LNCaP clone FGC (cell line): ENCODE data around the gene HRH3.

Experiments
- DNase-seq: peaks from one replicate; pipeline ENCODE4 v3.0.0-alpha.2; 2011; ENCODE audit warnings: low read depth
- H3K4me3 ChIP-seq: 2 replicates; pipeline ENCODE4 v1.5.1; 2011; ENCODE audit warnings: mild to moderate bottlenecking, low read depth, low read length, control low read depth
- TF ChIP-seq, protein P1 (sequence below): IDR thresholded peaks from 2 replicates; pipeline ENCODE4 v1.5.1; 2012; ENCODE audit warnings: mild to moderate bottlenecking; ENCODE audit not compliant: control insufficient read depth, insufficient read depth; ENCODE audit errors: extremely low read depth

HRH3 gene

DNA sequence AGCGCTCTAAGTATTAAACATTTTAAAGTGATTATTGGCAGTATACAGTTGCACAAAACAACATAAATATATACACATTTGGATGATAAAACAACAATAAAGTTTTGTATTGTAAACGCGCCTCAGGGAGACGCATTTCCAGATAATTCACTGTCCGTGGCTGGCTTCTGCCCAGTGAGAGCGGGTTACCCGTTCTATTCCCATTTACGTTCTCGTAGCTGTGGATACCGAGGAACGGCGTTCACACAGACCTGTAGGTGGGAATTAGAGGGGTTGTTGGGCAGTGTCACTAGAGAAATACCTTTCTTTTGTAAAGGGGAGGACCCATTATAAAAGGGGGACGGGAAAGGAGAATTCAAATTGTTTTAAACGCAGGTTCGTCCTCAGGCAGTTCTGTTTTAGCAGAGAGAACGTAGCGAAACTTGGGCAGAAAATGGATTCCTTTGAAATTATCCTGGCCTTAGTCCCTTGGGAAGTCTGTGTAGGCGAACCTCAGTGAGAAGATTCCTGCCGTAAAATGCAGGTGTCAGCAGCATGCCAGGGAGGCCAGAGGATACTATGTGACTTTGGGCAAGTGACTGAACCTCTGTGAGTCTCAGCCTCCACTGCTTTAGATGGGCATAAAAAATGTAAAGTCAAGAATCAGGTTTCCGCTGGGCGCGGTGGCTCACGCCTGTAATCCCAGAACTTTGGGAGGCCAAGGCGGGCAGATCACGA, 36.5 kb downstream of the HRH3 start:
- TF ChIP-seq, protein P1, sequence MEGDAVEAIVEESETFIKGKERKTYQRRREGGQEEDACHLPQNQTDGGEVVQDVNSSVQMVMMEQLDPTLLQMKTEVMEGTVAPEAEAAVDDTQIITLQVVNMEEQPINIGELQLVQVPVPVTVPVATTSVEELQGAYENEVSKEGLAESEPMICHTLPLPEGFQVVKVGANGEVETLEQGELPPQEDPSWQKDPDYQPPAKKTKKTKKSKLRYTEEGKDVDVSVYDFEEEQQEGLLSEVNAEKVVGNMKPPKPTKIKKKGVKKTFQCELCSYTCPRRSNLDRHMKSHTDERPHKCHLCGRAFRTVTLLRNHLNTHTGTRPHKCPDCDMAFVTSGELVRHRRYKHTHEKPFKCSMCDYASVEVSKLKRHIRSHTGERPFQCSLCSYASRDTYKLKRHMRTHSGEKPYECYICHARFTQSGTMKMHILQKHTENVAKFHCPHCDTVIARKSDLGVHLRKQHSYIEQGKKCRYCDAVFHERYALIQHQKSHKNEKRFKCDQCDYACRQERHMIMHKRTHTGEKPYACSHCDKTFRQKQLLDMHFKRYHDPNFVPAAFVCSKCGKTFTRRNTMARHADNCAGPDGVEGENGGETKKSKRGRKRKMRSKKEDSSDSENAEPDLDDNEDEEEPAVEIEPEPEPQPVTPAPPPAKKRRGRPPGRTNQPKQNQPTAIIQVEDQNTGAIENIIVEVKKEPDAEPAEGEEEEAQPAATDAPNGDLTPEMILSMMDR, result no peak
- H3K4me3 ChIP-seq, result peak overlapping the region; percentile 90
- DNase-seq, result no peak

DNA sequence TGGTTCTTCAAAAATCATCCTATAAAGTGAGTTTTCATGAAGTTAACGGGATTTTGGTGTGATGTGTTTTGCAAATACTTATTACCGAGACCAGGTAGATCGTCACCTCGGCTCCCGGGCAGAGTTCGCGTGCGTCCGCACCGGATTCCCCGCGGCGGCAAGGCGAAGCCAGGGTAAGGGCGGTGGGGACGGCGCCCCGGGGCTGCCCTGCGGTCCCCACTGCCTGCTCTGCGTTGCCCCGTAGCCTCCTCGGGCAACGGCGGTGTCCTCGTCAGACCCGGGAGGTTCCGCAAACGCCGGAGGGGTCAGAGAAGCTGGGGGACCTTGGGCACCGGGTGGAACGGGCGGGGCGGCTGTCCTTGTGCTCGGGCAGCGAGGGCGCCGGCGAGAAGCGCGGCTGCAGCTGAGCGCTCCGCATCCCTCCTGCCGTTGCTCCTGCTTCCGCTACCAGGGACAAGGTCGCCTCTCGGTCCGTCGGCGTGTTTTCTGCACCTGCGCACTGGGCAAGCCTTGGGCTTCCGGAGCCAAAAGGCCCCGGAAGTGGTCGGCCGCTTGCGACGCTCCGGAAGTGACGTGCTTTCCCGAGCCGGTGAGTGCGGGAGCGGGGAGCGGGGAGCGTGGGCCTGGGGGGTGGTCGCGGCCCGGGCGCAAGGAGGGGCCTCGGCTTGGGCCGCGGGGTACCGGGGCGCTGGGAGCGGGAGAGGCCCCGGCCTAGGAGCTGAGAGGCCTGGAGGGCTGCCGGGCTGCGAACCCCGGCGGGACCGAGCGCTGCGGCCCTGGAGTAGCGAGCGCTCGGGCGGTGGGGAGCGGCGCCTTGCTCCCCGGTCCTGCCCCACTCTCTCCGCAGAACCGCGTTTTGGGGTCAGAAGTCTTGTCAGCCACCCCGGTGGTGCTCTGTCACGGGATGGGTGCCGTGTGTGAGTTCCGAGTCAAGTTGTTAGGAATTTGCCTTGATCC, 37.3 kb downstream of the HRH3 start, which contains the start of gene MTG2:
TSS of gene MTG2 (plus strand) at position 560 of the 957 bp plus-strand sequence. CDS start 10,393 bp downstream, outside the sequence.
- TF ChIP-seq, protein P1, result no peak

DNA sequence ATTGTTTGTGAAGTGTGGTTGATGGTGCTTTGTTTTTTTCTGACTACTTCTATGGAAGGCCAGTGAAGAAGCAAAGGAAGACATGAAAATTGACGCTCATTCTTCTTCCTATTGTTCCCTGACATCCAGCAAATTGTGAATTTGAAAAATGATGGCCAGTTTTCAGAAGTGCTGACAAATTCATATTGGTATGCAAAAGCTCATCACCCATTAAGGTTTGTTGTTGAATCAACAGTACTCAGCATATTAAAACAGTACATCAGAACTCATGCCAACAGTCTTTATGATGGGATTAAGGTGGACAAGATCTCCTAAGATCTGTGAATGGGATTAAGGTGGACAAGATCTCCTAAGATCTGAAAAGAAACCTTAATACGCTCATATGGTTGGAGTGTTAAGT, 38.3 kb downstream of the HRH3 start:
- H3K4me3 ChIP-seq, result peak overlapping the region; percentile 90
- no peak for DNase-seq
- TF ChIP-seq, protein P1, result no peak

More for the DNA sequence above, 37.3 kb downstream of the HRH3 start, which contains the start of gene MTG2:
- H3K4me3 ChIP-seq, result peak within 1 kb of the TSS; percentile 90
- DNase-seq, result peak; percentile 85

DNA sequence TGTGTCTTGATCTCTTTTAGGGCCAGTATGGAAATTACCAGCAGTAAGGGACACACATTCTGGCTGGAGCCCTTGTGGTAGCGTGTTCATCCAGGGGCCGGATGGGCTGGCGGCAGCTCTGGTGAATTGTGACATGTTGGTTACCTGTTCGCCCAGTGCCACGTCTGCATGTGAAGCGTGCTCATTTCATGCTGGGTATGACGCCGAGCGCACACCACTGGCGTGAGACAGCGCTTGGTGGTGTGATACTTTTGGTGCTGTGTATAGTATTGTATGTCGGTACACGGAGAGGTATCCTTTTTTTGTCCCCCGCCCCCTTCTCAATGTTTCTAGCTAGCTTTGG, 40.9 kb downstream of the HRH3 start:
- DNase-seq, result no peak
- H3K4me3 ChIP-seq, result no peak overlapping the region
- TF ChIP-seq, protein P1, result no peak

DNA sequence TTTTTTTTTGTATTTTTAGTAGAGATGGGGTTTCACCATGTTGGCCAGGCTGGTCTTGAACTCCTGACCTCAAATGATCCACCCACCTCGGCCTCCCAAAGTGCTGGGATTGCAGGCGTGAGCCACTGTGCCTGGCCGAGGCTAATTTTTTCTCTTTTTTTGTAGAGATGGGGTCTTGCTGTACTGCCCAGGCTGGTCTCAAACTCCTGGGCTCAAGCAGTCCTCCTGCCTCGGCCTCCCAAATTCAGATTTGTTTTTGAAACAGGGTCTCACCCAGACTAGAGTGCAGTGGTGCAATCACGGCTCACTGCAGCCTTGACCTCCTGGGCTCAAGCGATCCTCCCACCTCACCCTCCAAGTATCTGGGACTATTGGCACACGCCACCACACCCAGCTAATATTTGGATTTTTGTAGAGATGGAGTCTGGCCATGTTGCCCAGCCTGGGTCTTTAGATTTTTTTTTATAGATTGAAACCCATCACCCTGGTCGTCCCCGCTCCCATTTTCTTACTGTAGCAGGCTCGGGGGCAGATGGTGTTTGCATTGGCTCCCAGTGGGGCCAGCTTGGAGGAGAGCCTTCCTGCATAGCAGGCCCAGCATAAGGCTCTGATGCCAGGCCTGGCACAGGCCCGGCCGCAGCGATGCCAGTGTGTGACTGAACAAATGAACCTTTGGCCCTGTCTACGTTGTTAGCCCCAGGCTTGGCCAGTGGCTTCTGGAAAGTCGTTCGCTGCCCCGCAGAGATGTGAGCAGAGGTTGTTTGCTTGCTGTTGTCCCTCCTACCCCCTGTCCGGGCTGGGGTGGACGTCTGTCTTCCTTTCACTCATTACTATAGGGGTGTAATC, 41.5 kb downstream of the HRH3 start:
- DNase-seq, result no peak
- no peak overlapping the region for H3K4me3 ChIP-seq
- TF ChIP-seq, protein P1, result no peak

DNA sequence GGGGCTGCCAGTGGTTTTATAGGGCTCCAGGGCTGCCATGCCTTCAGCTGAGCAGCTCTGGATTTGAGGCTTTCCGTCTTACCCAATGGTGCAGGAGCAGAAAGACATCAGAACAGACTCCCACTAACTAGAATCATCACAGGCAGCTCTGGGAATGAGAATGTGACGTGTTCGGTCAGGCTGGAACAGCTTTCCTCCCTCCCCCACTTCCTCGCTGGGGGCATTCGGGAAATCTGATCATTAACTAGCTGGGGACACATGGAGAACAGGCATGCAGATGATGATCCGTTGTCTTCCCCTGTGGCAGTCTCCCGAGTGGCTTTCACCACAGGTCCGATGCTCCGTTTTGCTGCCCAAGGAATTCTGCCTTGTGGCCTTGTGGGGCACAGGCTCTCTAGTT, 42.8 kb downstream of the HRH3 start:
- H3K4me3 ChIP-seq, result no peak overlapping the region
- TF ChIP-seq, protein P1, result no peak
- DNase-seq, result no peak
